ENCODE results near the gene ARRB2. TPM values are rescaled to one million over a fixed set of nuclear protein-coding genes. Genes with fewer than 3 reads are reported as not detected.

Gene ARRB2
- total and polyA plus RNA-seq, 2 of the 4 experiments (the other 2 are of a cell fraction): 3.9 to 10.6 TPM

DNA sequence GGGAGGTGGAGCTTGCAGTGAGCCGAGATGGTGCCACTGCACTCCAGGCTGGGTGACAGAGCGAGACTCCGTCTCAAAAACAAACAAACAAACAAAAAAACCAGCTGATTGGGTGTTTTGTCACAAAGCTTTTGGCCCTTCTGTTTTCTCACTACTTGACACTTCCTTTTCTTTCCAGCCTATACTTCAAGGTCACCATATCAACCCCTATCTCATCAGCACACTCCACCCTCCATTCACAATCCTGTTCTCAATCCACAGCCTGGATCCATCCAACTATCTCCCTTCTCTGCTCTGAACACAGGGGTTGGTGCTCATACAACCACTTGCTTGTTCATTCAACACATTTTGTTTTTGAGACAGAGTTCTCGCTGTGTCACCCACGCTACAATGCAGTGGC lies 14.2 kb downstream of the ARRB2 start:
- Histone ChIP-seq H3K4me1 (ENCODE audit: control insufficient read depth, insufficient read depth, low read length) (peaks cover 5% of the 10 kb centered on the region), H3K27ac (ENCODE audit: insufficient read depth, low read length) (no peak overlapping the region), H2BK15ac (ENCODE audit: low read depth, low read length) (no peak overlapping the region), H3K9me3 (ENCODE audit: control insufficient read depth, insufficient read depth, low read length) (no peaks in the 10 kb centered on the region), H4K20me1 (ENCODE audit: insufficient read depth, low read length) (0 out of 2 replicates have a peak, but pooled peaks cover 3% of the 10 kb centered on the region), H3K27me3 (ENCODE audit: control insufficient read depth, insufficient read depth, low read length) (peaks cover 8% of the 10 kb centered on the region), H2BK120ac (ENCODE audit: low read depth, low read length) (no peak overlapping the region), H4K91ac (ENCODE audit: insufficient read depth, low read depth, low read length) (no peak overlapping the region), H3K23ac (ENCODE audit: low read depth, low read length) (no peak overlapping the region), H3K56ac (ENCODE audit: extremely low read depth, insufficient read depth, low read length) (no peak overlapping the region), H3K4me3 (ENCODE audit: insufficient read depth, low read depth, low read length) (no peak overlapping the region), H3K18ac (ENCODE audit: low read depth, low read length) (no peak overlapping the region), H2AFZ (replicated peaks; ENCODE audit: low read length, poor library complexity) (no peak overlapping the region), H2AK9ac (replicated peaks; ENCODE audit: low read depth, low read length, poor library complexity) (no peak overlapping the region), H2AK5ac (ENCODE audit: low read depth, low read length) (no peak overlapping the region; the same call in 1 of the 2 replicates), H3K36me3 (ENCODE audit: control insufficient read depth, insufficient read depth, low read length) (no peaks in the 10 kb centered on the region), H4K5ac (ENCODE audit: low read depth, low read length) (no peak overlapping the region), H3K4me2 (ENCODE audit: low read depth, low read length) (no peak overlapping the region), H3K4ac (ENCODE audit: low read depth, low read length) (no peak overlapping the region), H2BK20ac (ENCODE audit: low read depth, low read length) (no peak overlapping the region), H2BK5ac (ENCODE audit: low read depth, low read length, poor library complexity, severe bottlenecking) (no peak overlapping the region), H3K9ac (ENCODE audit: low read depth, low read length) (no peak overlapping the region), H3K9me1 (ENCODE audit: insufficient read depth, low read length) (peaks cover 5% of the 10 kb centered on the region), H4K8ac (ENCODE audit: low read depth in 2 of 2, low read length in 2 of 2) (no peak overlapping the region), H3K14ac (replicated peaks; ENCODE audit: low read depth, low read length) (no peak overlapping the region), H3K79me1 (ENCODE audit: low read depth in 1 of 2, low read length in 2 of 2) (no peaks in the 10 kb centered on the region)
- dilution Hi-C loops (cut with HindIII; ENCODE audit: low sequenced_read_pairs, unreplicated experiment): no loop called here
- no TSS peak for BruUV-seq (replicated peaks)
- CTCF ChIA-PET: no interaction called here
- POLR2A ChIA-PET (ENCODE audit: unreplicated experiment): no interaction called here
- intact Hi-C loops (cut with micrococcal nuclease): no loop called here
- DNase-seq: no peak
- TF ChIP-seq, protein P1, sequence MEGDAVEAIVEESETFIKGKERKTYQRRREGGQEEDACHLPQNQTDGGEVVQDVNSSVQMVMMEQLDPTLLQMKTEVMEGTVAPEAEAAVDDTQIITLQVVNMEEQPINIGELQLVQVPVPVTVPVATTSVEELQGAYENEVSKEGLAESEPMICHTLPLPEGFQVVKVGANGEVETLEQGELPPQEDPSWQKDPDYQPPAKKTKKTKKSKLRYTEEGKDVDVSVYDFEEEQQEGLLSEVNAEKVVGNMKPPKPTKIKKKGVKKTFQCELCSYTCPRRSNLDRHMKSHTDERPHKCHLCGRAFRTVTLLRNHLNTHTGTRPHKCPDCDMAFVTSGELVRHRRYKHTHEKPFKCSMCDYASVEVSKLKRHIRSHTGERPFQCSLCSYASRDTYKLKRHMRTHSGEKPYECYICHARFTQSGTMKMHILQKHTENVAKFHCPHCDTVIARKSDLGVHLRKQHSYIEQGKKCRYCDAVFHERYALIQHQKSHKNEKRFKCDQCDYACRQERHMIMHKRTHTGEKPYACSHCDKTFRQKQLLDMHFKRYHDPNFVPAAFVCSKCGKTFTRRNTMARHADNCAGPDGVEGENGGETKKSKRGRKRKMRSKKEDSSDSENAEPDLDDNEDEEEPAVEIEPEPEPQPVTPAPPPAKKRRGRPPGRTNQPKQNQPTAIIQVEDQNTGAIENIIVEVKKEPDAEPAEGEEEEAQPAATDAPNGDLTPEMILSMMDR (conservative IDR thresholded peaks at IDR 0.05; ENCODE audit: low read depth, low read length): no peak
- TF ChIP-seq MAFK (IDR thresholded peaks at IDR 0.05; ENCODE audit: low read depth, low read length) (no peak), MXI1 (IDR thresholded peaks at IDR 0.05; ENCODE audit: borderline replicate concordance, low read depth, low read length) (no peak), NFE2L2 (IDR thresholded peaks at IDR 0.05; ENCODE audit: low read depth, low read length) (no peak), POLR2A (IDR thresholded peaks at IDR 0.05; ENCODE audit: low read depth, low read length) (no peak), MAZ (IDR thresholded peaks at IDR 0.05; ENCODE audit: borderline replicate concordance, low read depth, low read length) (no peak), FOS (IDR thresholded peaks at IDR 0.05; ENCODE audit: low read depth, low read length) (no peak), RFX5 (IDR thresholded peaks at IDR 0.05; ENCODE audit: low read depth, low read length) (no peak), CHD1 (IDR thresholded peaks at IDR 0.05; ENCODE audit: low read depth, low read length) (no peak)
- TF ChIP-seq, protein P2, sequence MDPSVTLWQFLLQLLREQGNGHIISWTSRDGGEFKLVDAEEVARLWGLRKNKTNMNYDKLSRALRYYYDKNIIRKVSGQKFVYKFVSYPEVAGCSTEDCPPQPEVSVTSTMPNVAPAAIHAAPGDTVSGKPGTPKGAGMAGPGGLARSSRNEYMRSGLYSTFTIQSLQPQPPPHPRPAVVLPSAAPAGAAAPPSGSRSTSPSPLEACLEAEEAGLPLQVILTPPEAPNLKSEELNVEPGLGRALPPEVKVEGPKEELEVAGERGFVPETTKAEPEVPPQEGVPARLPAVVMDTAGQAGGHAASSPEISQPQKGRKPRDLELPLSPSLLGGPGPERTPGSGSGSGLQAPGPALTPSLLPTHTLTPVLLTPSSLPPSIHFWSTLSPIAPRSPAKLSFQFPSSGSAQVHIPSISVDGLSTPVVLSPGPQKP (IDR thresholded peaks at IDR 0.05; ENCODE audit: borderline replicate concordance, low read depth, low read length): no peak
- WGBS, 2 experiments (ENCODE audit: extremely low coverage in 2 of 2, insufficient read length in 1 of 2): 79% methylated on average over 5 of the region's 5 CpGs; no CpG with 5 or more reads in 1 of the 2 experiments
- in situ Hi-C loops (cut with MboI; ENCODE audit: low sequenced_read_pairs): no loop called here
- ATAC-seq (ENCODE audit: low read depth): no peak
